IPS-11a (cell line): ENCODE results near the gene RRAS2.
"Not testable (repeated sequence)": the region's sequence is repeated elsewhere in the genome, so short reads cannot be mapped to it uniquely, and the experiment has no call there.

ENCODE experiments used
- H3K4me3 ChIP-seq: one replicate; pipeline ENCODE4 v1.5.1; 2013; ENCODE audit warnings: low read depth, low read length, control low read depth

RRAS2 gene

GRCh38 chr11:14308897-14309387 lies 50.0 kb downstream of the RRAS2 start:
- no peak overlapping the region for H3K4me3 ChIP-seq

DNA sequence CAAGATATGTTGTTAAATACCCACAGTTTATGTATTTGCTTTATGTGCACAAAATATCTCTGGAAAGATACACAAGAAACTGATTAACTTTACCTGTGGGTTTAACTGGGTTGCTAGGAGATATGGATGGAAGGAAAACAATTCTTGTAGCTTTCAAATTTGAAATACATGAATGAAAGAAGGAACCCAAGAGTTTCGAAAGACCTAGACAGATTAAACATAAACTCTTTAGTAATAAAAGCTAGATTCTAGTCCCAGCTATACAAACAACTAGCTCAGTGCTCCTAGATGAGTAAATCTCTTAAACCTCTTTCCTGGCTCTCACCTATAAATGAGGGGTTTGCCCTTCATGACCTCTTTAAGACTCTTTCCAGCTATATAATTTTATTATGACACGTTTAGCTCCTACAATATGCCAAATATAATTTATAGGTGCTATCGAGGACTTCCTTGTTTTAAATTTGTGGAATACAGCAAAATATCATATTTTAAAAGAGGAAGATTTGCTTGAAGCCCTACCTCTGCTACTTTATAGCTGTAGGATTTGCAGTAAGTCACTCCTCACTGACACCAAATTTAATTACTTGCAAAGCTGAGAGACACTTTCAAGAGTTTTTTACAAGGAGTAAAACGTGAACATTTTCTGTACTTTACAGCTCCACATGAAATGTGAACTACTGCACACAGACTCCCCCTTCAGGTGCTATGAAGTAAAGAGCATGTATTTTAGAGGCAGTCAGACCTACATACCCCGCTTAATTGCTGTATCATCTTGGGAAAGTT lies 50.7 kb downstream of the RRAS2 start:
- no peak overlapping the region for H3K4me3 ChIP-seq

DNA sequence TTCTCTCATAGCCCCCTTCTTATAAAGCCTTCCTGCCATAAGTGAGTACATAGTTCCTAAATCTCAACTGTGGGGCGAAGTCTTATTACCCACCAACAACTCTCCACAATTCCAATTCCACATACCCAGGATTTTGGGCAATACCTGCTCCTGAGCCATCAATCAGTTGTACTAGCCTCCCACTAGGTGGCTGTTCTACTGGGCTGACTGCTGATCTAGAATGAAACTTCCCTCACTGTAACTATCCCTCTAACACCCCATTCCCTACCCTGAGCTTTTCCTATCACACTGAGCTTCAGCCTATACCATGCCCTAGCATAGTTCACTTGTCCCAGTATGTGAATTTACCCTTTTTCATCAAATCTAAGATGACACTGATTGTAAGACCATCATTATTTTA lies 52.5 kb downstream of the RRAS2 start:
- H3K4me3 ChIP-seq = no peak overlapping the region

DNA sequence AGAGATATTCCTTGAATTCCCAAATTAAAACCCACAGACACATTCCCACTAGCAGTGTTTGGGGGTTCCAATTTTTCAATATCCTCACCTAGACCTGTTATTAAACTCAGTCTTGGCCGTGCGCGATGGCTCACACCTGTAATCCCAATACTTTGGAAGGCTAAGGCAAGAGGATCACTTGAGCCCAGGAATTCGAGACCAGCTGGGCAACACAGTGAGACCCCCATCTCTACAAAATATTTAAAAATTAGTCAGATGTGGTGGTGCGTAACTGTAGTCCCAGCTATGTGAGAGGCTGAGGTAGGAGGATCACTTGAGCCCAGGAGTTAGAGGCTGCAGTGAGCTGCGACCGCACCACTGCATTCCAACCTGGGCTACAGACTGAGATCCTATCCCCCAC lies 53.3 kb downstream of the RRAS2 start:
- no peak overlapping the region for H3K4me3 ChIP-seq

GRCh38 chr11:14304601-14305000 lies 54.4 kb downstream of the RRAS2 start:
- no peak overlapping the region for H3K4me3 ChIP-seq

GRCh38 chr11:14300661-14301304 lies 58.2 kb downstream of the RRAS2 start:
- no peak overlapping the region for H3K4me3 ChIP-seq

GRCh38 chr11:14299921-14300320 lies 59.1 kb downstream of the RRAS2 start:
- no peak overlapping the region for H3K4me3 ChIP-seq

DNA sequence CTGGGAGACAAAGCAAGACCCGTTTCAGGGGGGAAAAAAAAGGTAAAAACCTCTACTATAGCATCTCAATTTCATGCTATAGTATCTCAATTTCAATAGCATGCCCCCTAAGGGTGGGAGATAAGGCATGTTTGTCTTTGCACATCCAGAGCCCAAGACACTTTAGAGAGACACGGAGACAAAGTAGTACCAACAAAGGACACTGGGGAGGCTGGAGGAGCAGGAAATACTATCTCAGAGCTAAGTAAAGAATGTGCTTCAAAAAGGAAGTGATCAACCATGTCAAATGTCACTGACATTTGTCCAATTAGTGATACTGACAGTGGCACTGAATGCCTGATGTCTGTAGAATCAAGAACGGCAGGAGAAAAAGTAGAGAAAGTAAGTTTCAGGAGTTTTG lies 68.6 kb downstream of the RRAS2 start:
- H3K4me3 ChIP-seq = no peak overlapping the region

DNA sequence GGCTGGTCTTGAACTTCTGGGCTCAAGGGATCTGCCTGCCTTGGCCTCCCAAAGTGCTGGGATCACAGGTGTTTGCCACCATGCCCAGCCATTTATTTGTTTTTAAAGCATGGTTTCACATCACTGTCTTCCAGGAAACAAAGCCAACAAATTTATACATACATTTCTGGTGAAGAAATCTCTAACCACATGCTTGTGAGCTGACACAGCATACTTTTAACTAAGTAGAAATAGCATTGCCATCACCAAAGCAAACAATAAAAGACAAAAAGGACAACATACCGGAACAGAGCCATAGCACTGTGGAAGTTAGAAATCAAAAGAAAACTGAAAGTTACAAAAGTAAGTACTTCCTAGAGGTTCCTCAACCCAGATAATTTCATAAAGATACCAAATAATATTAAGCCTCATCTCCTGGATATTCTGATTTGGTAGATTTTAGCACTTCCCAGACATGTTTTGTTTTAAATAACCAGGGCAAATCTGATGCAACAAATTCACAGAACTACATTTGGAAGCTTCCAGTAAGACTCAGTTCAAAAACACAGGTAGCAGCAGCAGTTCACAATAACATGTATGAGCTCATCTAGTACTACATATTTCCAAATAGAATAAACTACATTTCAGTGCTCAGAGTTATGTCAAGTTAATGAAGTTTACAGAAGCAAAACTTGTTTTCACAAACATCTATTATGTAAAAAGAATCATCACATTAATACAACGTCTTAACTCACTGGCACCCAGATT lies 70.6 kb downstream of the RRAS2 start:
- no peak overlapping the region for H3K4me3 ChIP-seq

DNA sequence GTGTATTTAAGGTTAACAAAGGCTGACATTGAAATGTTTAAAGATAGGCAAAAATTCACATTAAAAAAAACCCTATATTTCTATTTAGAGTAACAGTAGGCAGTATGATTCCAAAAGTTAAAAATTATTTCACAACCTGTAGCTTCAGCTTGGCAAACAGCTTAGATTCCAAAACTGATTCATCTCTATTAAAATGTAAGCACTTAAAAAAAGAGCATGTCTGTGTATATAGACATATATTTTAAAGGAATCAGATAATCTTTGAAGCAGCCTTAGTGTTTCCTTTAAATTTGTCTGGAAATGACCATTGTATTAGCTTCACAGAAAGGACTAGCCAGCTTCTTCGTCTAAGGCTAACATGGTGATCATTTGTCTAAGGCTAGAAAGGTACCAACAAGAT lies 80.1 kb downstream of the RRAS2 start:
- H3K4me3 ChIP-seq = not testable (repeated sequence)

- no peak overlapping the region for H3K4me3 ChIP-seq
Observed at GRCh38 chr11:14275076-14275475, 83.9 kb downstream of the RRAS2 start.

DNA sequence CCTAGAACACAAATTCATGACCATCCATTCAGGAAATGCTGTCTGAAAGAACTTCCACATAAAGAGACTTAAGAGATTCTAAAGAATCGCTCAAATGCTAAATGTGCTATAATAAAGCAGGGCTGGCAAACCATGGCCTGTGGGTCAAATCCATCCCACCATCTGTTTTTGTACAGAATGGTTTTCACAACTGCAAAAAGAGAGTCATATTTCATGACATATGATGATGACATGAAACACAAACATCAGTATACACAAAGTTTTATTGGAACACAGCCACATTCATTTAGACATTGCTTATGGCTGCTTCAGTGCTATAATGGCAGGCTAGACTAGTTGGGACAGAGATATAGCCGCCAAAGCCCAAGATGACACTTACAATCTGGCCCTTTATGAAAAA lies 85.1 kb downstream of the RRAS2 start:
- no peak overlapping the region for H3K4me3 ChIP-seq

DNA sequence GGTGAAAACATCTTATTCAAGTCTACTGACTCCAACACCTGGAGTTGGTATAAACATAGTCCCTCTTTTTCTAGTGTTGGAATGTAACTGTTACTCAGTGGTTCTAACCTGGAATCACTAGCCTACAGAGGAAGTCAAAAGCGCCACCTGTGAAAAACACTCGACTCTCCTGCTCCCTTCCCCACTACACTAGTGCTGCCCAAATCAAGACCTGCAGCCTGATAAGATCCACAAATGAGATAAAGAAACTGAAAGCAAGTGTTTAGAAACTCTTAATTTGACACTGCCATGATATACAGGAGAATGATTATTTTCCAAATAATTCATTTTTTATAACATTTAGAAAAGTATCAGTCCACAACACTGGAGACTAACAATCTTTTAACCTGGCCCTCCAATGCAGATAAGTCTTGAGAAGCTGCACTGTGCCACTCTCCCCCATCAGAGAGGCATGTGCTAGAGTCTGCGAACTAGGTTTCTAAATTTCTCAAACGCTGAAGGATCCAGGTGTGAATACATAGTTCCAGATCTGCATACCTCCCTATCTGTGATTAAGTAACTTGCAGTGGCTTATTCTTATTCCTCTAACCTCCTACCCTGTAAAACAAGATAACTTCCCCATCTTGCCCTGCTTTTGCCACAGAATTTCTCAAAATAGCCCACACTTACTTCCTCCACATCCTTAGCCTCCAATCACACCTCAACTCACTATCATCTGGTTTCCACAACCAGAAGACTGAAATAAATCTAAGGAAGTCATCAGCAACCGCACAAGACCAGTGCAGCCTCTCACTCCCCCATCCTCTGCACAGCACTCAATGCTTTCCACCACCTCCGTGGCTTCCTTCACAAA lies 88.1 kb downstream of the RRAS2 start:
- H3K4me3 ChIP-seq = no peak overlapping the region

- no peak overlapping the region for H3K4me3 ChIP-seq
Observed at GRCh38 chr11:14269692-14270573, 89.0 kb downstream of the RRAS2 start.

- H3K4me3 ChIP-seq = no peak overlapping the region
Observed at GRCh38 chr11:14267861-14268635, 90.9 kb downstream of the RRAS2 start.

DNA sequence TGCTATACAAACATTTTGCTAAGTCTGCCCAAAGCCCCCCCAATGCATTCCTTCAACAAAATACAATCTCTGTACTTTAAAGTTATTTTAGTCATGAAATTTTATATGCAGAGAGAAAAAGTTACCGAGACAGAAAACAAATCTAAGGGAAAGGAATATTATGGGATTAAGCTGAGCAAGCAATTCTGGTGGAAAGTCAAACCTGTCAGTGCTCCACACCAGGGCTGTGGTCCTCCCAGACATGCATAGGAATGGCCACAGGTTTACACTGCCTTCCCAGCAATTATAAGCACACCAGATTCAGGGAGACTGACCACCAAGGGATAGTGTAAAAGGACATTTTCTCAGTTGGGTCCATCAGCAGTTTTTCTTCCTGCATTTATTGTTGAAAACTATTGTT lies 92.4 kb downstream of the RRAS2 start:
- no peak overlapping the region for H3K4me3 ChIP-seq

DNA sequence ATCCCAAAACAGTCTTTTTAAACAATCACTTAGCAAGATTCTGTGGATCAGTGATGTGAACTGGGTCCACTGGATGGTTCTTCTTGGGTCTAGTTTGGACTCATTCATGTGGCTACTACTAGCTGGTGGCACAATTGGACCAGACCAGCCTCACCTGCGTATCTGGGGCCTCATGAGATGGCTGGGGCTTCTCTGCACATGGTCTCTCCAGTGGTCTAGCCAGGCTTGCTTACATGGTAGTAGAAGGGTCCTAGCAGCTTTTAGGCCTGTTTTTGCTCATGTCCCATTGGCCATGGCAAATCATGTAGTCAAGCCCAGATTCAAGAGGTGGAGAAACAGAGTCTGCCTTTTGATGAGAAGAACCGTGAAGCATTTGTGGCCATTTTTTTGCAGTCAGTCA lies 94.0 kb downstream of the RRAS2 start:
- H3K4me3 ChIP-seq = no peak overlapping the region

DNA sequence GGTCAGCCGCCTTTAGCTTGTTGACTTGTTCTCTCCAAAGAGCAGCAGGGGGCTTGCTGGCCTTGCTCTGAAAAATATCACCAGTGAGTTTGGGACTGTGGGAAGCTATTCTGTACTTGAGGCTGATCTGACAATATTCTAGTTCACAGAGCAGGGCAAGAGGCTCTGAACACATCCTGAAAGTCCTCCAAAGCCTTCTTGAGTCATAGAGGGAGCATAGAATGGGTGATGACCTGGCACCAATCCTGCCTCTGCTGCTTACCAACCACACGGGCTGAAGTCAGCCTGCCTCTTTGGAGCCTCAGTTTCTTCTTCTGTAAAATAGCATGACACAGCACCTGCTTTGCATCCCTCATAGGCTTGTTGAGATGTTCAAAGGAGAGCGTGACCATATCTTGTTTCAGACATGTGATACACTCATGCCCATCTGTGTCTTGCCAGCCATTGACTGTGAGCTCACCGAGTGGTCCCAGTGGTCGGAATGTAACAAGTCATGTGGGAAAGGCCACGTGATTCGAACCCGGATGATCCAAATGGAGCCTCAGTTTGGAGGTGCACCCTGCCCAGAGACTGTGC lies 96.6 kb downstream of the RRAS2 start:
- no peak overlapping the region for H3K4me3 ChIP-seq

- no peak overlapping the region for H3K4me3 ChIP-seq
Observed at GRCh38 chr11:14261066-14261465, 97.9 kb downstream of the RRAS2 start.
